ENCODE measurements around the gene AUH. TPM values are rescaled to one million over a fixed set of nuclear protein-coding genes. Genes with fewer than 3 reads are reported as not detected.

The AUH gene
- total and polyA plus RNA-seq, 2 donors from 2014 or later: 31.6 to 63.5 TPM

DNA sequence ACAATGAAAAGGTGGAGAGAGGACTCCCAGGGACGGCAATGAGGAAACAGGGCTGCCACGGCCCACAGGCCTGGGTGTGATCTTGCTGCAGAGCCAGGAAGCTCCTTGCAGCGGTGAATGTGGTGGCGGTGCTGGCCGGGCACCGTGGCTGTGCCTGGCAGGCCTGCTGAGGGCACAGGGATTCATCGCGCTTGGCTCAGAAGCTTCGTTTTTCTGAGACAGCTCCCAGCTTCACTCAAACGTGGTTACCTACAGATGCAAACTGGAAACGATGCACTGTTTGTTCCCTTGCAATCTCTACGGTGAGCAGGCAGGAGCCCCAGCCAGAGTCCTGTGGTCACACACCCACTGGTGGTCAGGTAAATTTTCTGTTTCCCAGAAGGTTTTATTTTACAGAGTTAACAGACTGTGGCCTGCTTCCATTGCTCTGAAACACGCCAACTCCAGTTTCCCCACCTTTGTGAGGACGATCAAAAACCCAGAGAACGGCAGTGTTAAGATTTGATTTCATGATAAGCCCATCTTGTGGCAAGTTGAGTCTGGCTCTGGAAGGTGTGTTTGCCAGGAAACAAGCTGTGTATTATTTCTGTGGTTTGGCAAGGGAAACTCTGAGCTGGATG, 183.9 kb downstream of the AUH start:
- Histone ChIP-seq H3K9me3 (ENCODE audit: control insufficient read depth in 2 of 3, insufficient read depth in 1 of 3, low read length in 3 of 3) (no peaks in the 10 kb centered on the region), H3K36me3 (ENCODE audit: control insufficient read depth in 2 of 3, insufficient read depth in 3 of 3, low read length in 3 of 3) (no peaks in the 10 kb centered on the region), H3K4me1 (ENCODE audit: control insufficient read depth in 2 of 3, insufficient read depth in 2 of 3, low read depth in 1 of 3, low read length in 3 of 3) (no peaks in the 10 kb centered on the region), H3K4me3 (ENCODE audit: low read length in 3 of 3) (no peak overlapping the region), H3K9ac (ENCODE audit: low read length in 3 of 3) (no peak overlapping the region), H3K27me3 (ENCODE audit: control insufficient read depth, insufficient read depth, low read length) (no peaks in the 10 kb centered on the region), H3K27ac (ENCODE audit: low read depth in 2 of 2, low read length in 2 of 2) (no peak overlapping the region)
- TF ChIP-seq, protein P1, sequence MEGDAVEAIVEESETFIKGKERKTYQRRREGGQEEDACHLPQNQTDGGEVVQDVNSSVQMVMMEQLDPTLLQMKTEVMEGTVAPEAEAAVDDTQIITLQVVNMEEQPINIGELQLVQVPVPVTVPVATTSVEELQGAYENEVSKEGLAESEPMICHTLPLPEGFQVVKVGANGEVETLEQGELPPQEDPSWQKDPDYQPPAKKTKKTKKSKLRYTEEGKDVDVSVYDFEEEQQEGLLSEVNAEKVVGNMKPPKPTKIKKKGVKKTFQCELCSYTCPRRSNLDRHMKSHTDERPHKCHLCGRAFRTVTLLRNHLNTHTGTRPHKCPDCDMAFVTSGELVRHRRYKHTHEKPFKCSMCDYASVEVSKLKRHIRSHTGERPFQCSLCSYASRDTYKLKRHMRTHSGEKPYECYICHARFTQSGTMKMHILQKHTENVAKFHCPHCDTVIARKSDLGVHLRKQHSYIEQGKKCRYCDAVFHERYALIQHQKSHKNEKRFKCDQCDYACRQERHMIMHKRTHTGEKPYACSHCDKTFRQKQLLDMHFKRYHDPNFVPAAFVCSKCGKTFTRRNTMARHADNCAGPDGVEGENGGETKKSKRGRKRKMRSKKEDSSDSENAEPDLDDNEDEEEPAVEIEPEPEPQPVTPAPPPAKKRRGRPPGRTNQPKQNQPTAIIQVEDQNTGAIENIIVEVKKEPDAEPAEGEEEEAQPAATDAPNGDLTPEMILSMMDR (IDR thresholded peaks at IDR 0.05; ENCODE audit: borderline replicate concordance, extremely low read depth, insufficient read depth): no peak
- FAIRE-seq: no peak
- intact Hi-C loops (cut with DNase I): no loop called here
- DNase-seq: no peak

DNA sequence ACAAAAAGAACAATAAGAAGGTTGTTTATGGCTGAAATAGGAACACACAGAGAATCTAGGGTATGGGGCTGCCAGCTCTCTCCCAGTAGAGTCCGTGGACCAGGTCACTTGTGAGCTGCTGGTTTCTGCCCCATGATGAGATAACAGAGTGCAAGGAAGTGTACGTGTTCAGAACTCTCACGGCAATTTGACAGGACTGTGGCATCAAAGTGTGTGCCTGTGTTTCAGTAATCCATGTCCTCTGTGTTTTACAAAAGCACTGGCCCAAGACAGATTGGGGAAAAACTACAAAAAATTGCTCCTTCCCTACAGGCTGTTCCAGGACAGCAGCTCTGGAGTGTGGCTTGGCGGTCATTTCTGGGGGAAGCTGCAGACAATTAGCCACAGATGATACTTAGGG, 184.6 kb downstream of the AUH start:
- Histone ChIP-seq H3K27ac (ENCODE audit: low read depth in 2 of 2, low read length in 2 of 2) (no peak overlapping the region), H3K9me3 (ENCODE audit: control insufficient read depth in 2 of 3, insufficient read depth in 1 of 3, low read length in 3 of 3) (no peaks in the 10 kb centered on the region), H3K36me3 (ENCODE audit: control insufficient read depth in 2 of 3, insufficient read depth in 3 of 3, low read length in 3 of 3) (no peaks in the 10 kb centered on the region), H3K4me3 (ENCODE audit: low read length in 3 of 3) (no peak overlapping the region), H3K27me3 (ENCODE audit: control insufficient read depth, insufficient read depth, low read length) (no peaks in the 10 kb centered on the region), H3K9ac (ENCODE audit: low read length in 3 of 3) (no peak overlapping the region), H3K4me1 (ENCODE audit: control insufficient read depth in 2 of 3, insufficient read depth in 2 of 3, low read depth in 1 of 3, low read length in 3 of 3) (no peaks in the 10 kb centered on the region)
- no peak for FAIRE-seq
- no peak for DNase-seq
- intact Hi-C loops (cut with DNase I): no loop called here
- TF ChIP-seq, protein P1 (IDR thresholded peaks at IDR 0.05; ENCODE audit: borderline replicate concordance, extremely low read depth, insufficient read depth): no peak

DNA sequence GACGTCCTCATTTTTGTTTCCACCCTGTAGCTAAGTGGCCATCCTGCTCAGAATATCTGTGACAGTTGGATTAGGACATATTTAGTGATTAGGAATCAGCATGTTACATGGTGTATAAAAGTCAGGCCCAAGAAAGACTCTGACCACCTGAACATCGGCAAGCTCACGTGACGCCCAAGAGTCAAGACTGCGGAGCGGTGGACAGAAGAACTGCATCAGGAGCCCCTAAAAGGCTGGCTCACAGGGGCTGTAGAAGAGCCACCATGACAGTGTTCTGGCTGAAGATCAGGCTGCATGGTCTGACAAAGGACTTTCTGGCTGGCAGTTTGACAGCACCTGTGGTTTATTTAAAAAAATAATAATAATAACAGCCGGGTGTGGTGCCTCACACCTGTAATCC, 185.3 kb downstream of the AUH start:
- no peaks in the 10 kb centered on the region for H3K4me1 ChIP-seq (ENCODE audit: control insufficient read depth in 2 of 3, insufficient read depth in 2 of 3, low read depth in 1 of 3, low read length in 3 of 3)
- H3K9ac ChIP-seq (ENCODE audit: low read length in 3 of 3): no peak overlapping the region
- peaks cover 0 to under 1% (median 0%) of the 10 kb centered on the region in 3 donors for H3K9me3 ChIP-seq (ENCODE audit: control insufficient read depth in 2 of 3, insufficient read depth in 1 of 3, low read length in 3 of 3)
- no peak for DNase-seq
- TF ChIP-seq, protein P1 (IDR thresholded peaks at IDR 0.05; ENCODE audit: borderline replicate concordance, extremely low read depth, insufficient read depth): no peak
- H3K27ac ChIP-seq (ENCODE audit: low read depth in 2 of 2, low read length in 2 of 2): no peak overlapping the region
- no peaks in the 10 kb centered on the region for H3K36me3 ChIP-seq (ENCODE audit: control insufficient read depth in 2 of 3, insufficient read depth in 3 of 3, low read length in 3 of 3)
- intact Hi-C loops (cut with DNase I): no loop called here
- H3K27me3 ChIP-seq (ENCODE audit: control insufficient read depth, insufficient read depth, low read length): no peaks in the 10 kb centered on the region
- FAIRE-seq: no peak
- H3K4me3 ChIP-seq (ENCODE audit: low read length in 3 of 3): no peak overlapping the region

GRCh38 chr9:91174772-91175171, 186.9 kb downstream of the AUH start:
- Histone ChIP-seq H3K36me3 (ENCODE audit: control insufficient read depth in 2 of 3, insufficient read depth in 3 of 3, low read length in 3 of 3) (no peaks in the 10 kb centered on the region), H3K27ac (ENCODE audit: low read depth in 2 of 2, low read length in 2 of 2) (no peak overlapping the region), H3K4me3 (ENCODE audit: low read length in 3 of 3) (no peak overlapping the region), H3K9me3 (ENCODE audit: control insufficient read depth in 2 of 3, insufficient read depth in 1 of 3, low read length in 3 of 3) (peaks cover 0 to 10% (median 3%) of the 10 kb centered on the region in 3 donors), H3K27me3 (ENCODE audit: control insufficient read depth, insufficient read depth, low read length) (no peaks in the 10 kb centered on the region), H3K9ac (ENCODE audit: low read length in 3 of 3) (no peak overlapping the region), H3K4me1 (ENCODE audit: control insufficient read depth in 2 of 3, insufficient read depth in 2 of 3, low read depth in 1 of 3, low read length in 3 of 3) (no peaks in the 10 kb centered on the region)
- TF ChIP-seq, protein P1 (IDR thresholded peaks at IDR 0.05; ENCODE audit: borderline replicate concordance, extremely low read depth, insufficient read depth): no peak
- intact Hi-C loops (cut with DNase I): no loop called here
- FAIRE-seq (no peak), DNase-seq (no peak)

Data from kidney (tissue), 14 donors.